ENCODE results near the gene THUMPD3. TPM values are rescaled to one million over a fixed set of nuclear protein-coding genes. Genes with fewer than 3 reads are reported as not detected.

THUMPD3 gene
- total RNA-seq, 1 experiment from 2014 or later: 58.4 TPM

- no peaks in the 10 kb centered on the region for H4K20me1 ChIP-seq (ENCODE audit: control insufficient read depth, insufficient read depth, insufficient read length)
- H4K5ac ChIP-seq (ENCODE audit: insufficient read length, low read depth, low read length): no peak overlapping the region
- no peak for TF ChIP-seq CTCF (conservative IDR thresholded peaks at IDR 0.05)
- H3K27ac ChIP-seq (ENCODE audit: insufficient read length, low read depth, low read length): no peak overlapping the region
- no peak overlapping the region for H3T11ph ChIP-seq (ENCODE audit: low read length)
- no peaks in the 10 kb centered on the region for H3K27me3 ChIP-seq (ENCODE audit: insufficient read depth, low read length)
- no peaks in the 10 kb centered on the region for H3K9me3 ChIP-seq (ENCODE audit: control insufficient read depth, low read depth, low read length)
- no peak overlapping the region for H3K9ac ChIP-seq (ENCODE audit: extremely low read depth, insufficient read length, low read length)
- Mint-ChIP-seq H3K36me3 (ENCODE audit: insufficient read depth in 1 of 3, low read depth in 3 of 3) (peaks cover 0 to 4% (median 0%) of the 10 kb centered on the region in 3 experiments; a peak in 1 of 7 replicates), H3K9me3 (no peaks in the 10 kb centered on the region), H3K4me1 (peaks cover 25 to 32% of the 10 kb centered on the region in 2 experiments), H3K4me3 (no peak overlapping the region), H3K27me3 (ENCODE audit: low read depth) (no peaks in the 10 kb centered on the region; the same call in 1 of the 2 replicates), H3K27ac (no peak overlapping the region)
- no peak overlapping the region for H4K91ac ChIP-seq (ENCODE audit: insufficient read length, low read depth, low read length)
- H2BK120ac ChIP-seq (ENCODE audit: low read depth, low read length, poor library complexity, severe bottlenecking): no peak overlapping the region
- peaks cover 4% of the 10 kb centered on the region; the same call in 1 of the 2 replicates for H3K4me1 ChIP-seq (ENCODE audit: insufficient read depth, low read length)
- no peak for DNase-seq
- no peak overlapping the region for H3K4ac ChIP-seq (ENCODE audit: low read depth, low read length)
- no peaks in the 10 kb centered on the region for H3K79me1 ChIP-seq (ENCODE audit: insufficient read depth, low read depth, low read length, poor library complexity, severe bottlenecking)
- no peak overlapping the region for H2AK5ac ChIP-seq (ENCODE audit: insufficient read length, low read length)
- H2BK5ac ChIP-seq (ENCODE audit: insufficient read length, low read length): no peak overlapping the region
- H3K14ac ChIP-seq (ENCODE audit: insufficient read depth, low read length): no peak overlapping the region
- H3K23ac ChIP-seq (ENCODE audit: insufficient read length, low read depth, low read length): no peak overlapping the region
- H2BK20ac ChIP-seq (ENCODE audit: low read depth, low read length, poor library complexity, severe bottlenecking): no peak overlapping the region
- no peak overlapping the region for H3K18ac ChIP-seq (ENCODE audit: insufficient read length, low read depth, low read length)
- H3K4me2 ChIP-seq (ENCODE audit: insufficient read depth, insufficient read length, low read length): no peak overlapping the region
- no peak overlapping the region for H2AFZ ChIP-seq (ENCODE audit: low read length)
- H4K8ac ChIP-seq (replicated peaks; ENCODE audit: insufficient read length, low read depth, low read length): no peak overlapping the region
- H3K79me2 ChIP-seq (ENCODE audit: insufficient read depth, low read length): no peaks in the 10 kb centered on the region
- no CpG with 5 or more reads among the region's 5 CpGs for WGBS (ENCODE audit: extremely low coverage, insufficient read length, low lambda C conversion rate)
- H2BK15ac ChIP-seq (ENCODE audit: low read depth, low read length): no peak overlapping the region
- H2BK12ac ChIP-seq (ENCODE audit: insufficient read length, low read depth, low read length): no peak overlapping the region
- no peak overlapping the region for H3K56ac ChIP-seq (ENCODE audit: insufficient read length, low read depth, low read length)
- no peaks in the 10 kb centered on the region for H3K23me2 ChIP-seq (ENCODE audit: insufficient read length, low read depth, low read length, poor library complexity, severe bottlenecking)
These were observed 15.8 kb upstream of the THUMPD3 start for GRCh38 chr3:9347081-9347480.
